MCF 10A (cell line): ENCODE results near the gene MOV10L1. TPM values are rescaled to one million over a fixed set of nuclear protein-coding genes. Genes with fewer than 3 reads are reported as not detected.

Experiments used
- BruUV-seq: library from RNA; stranded (reverse); fragments of 400-500 nt; replicated peaks from 2 replicates; lab custom pipeline; 2021; lab: Mats Ljungman, UMichigan
- CTCF ChIA-PET: fragments of 300-600 bp; sonication (Branson Sonifier 250); formaldehyde crosslinking; extraction: SDS; loops from one replicate; lab custom pipeline; 2021; ENCODE audit warnings: antibody characterized with exemption, inconsistent platforms; lab: Yijun Ruan, JAX
- POLR2A ChIA-PET: fragments of 300-600, 350-650 bp; sonication (Branson Sonifier 250); formaldehyde crosslinking; extraction: SDS; loops from one replicate; lab custom pipeline; 2020; ENCODE audit warnings: antibody characterized with exemption, inconsistent platforms; lab: Yijun Ruan, JAX
- DNase-seq: peaks from one replicate; pipeline ENCODE4 v3.0.0-alpha.2; 2018; ENCODE audit not compliant: unreplicated experiment
- H3K27ac Mint-ChIP-seq: one replicate; pipeline ENCODE4 v1.8.0; 2022; ENCODE audit warnings: mild to moderate bottlenecking, low read depth, mixed read lengths; ENCODE audit not compliant: unreplicated experiment
- H3K27me3 Mint-ChIP-seq: one replicate; pipeline ENCODE4 v1.8.0; 2022; ENCODE audit warnings: mixed read lengths; ENCODE audit not compliant: insufficient read depth, unreplicated experiment
- H3K36me3 Mint-ChIP-seq: one replicate; pipeline ENCODE4 v1.8.0; 2022; ENCODE audit warnings: mild to moderate bottlenecking, moderate library complexity, mixed read lengths; ENCODE audit not compliant: insufficient read depth, unreplicated experiment
- H3K4me1 Mint-ChIP-seq: one replicate; pipeline ENCODE4 v1.8.0; 2022; ENCODE audit warnings: mixed read lengths; ENCODE audit not compliant: insufficient read depth, unreplicated experiment
- H3K4me3 Mint-ChIP-seq: one replicate; pipeline ENCODE4 v1.8.0; 2022; ENCODE audit warnings: mild to moderate bottlenecking, moderate library complexity, mixed read lengths; ENCODE audit not compliant: unreplicated experiment
- H3K9me3 Mint-ChIP-seq: one replicate; pipeline ENCODE4 v1.8.0; 2022; ENCODE audit warnings: mixed read lengths; ENCODE audit not compliant: unreplicated experiment
- intact Hi-C: fragments of 100-400 bp; cut with micrococcal nuclease; formaldehyde crosslinking; loops from 2 replicates; pipeline ENCODE4 v1.14.1; 2022
- total RNA-seq: library from RNA; stranded (reverse); gene quantifications from 2 replicates; pipeline ENCODE4 v1.2.3, GENCODE V29; 2022
- TF ChIP-seq, protein P1 (sequence below): fragments of 200-600 bp; IDR thresholded peaks from one replicate; pipeline ENCODE4 v1.8.0; 2022; ENCODE audit warnings: antibody characterized with exemption, mild to moderate bottlenecking; ENCODE audit not compliant: unreplicated experiment

MOV10L1 gene
- total RNA-seq, 1 experiment from 2014 or later: not detected

DNA sequence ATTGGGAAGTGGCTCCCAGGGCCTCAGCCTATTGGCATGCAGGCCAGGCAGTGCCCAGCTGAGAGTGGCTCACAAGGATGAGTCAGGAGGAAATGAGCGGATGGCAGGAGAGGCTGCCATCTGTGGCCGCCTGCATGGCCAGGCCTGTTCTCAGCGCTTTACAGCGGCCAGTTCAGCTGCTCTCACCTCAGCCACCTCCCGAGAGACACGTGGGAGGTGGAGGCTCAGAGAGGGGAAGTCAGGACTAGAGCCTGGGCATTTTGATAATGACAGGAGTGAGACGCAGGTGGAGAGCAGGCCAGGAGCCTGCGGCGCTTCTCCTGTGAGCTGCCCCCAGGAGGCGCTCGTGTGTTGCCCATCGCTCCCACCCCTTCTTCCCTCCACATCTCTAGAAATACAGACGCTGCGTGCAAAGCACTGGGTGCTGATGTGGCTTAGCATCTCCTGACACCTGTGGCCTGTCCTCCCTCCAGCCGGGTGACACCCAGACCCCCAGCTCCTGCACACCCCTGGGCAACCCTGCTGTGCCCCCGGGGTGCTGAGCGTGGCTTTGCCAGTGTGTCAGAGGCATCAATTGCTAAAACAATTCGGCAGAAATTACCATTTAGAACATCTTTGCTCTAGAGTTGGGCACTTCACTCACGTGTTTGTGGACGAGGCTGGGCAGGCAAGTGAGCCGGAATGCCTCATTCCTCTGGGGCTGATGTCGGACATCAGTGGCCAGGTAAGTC lies 59.4 kb downstream of the MOV10L1 start:
- Mint-ChIP-seq H3K27ac (no peak overlapping the region), H3K4me3 (peak overlapping the region; percentile 41), H3K27me3 (no peaks in the 10 kb centered on the region), H3K9me3 (no peaks in the 10 kb centered on the region), H3K4me1 (peaks cover 7% of the 10 kb centered on the region), H3K36me3 (no peaks in the 10 kb centered on the region)
- intact Hi-C loops: loop anchor here (1.0 to 10.0 kb wide), 6 partner anchors 41 to 382 kb away; partner anchors contain the start of gene PPP6R2
- CTCF ChIA-PET: interaction anchor here (0.5 to 2.9 kb wide), 35 partner anchors 9 to 542 kb away, joined by 3 to 21 read pairs (median 4); no protein-coding TSS in a partner anchor
- peak; percentile 89 for DNase-seq
- TF ChIP-seq, protein P1, sequence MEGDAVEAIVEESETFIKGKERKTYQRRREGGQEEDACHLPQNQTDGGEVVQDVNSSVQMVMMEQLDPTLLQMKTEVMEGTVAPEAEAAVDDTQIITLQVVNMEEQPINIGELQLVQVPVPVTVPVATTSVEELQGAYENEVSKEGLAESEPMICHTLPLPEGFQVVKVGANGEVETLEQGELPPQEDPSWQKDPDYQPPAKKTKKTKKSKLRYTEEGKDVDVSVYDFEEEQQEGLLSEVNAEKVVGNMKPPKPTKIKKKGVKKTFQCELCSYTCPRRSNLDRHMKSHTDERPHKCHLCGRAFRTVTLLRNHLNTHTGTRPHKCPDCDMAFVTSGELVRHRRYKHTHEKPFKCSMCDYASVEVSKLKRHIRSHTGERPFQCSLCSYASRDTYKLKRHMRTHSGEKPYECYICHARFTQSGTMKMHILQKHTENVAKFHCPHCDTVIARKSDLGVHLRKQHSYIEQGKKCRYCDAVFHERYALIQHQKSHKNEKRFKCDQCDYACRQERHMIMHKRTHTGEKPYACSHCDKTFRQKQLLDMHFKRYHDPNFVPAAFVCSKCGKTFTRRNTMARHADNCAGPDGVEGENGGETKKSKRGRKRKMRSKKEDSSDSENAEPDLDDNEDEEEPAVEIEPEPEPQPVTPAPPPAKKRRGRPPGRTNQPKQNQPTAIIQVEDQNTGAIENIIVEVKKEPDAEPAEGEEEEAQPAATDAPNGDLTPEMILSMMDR: peak; percentile 94
- POLR2A ChIA-PET: interaction anchor here (0.9 to 2.0 kb wide), 6 partner anchors 9 to 189 kb away, joined by 3 to 8 read pairs (median 4); partner anchors contain the start of gene PIM3
- no TSS peak for BruUV-seq

DNA sequence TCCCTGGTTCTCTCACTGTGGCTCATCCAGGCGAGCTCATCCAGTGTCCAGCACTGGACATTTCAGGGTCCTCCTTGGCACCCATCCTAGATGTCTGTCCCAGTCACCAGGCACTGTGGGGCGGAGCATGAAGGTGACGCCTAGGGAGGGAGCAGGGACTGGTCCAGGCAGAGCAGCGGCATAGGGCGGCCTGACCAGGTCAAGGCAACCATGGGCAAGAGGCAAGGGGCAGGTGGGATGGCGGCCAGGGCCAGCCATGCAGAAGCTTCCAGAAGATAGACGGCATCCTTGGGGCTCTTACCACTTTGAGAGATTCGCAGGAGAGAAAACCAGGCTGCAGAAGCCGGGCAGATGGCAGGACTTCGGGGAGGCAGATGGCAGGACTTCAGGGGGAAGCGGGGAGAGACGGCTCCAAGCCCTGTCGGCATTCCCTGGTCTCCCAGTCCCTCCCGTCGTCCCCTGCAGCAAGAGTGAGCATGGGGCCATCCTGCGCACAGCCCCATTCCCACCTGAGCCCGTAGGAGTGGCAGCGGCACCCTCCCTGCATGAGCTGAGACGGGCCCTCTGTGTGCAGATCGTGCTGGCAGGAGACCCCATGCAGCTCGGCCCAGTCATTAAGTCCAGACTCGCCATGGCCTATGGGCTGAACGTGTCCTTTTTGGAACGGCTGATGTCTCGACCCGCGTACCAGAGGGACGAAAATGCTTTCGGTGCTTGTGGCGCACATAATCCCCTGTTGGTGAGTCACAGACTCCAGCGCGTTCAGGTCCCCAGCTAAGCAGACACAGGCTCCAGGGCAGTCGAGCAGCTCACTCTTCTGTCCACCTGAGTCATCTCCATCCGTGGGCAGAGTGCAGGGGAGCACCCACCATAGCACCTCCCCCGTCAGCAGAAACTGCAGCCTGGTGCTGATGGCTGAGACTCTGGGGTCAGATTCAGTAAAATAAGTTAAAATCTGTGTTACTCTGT lies 60.6 kb downstream of the MOV10L1 start:
- no peak for DNase-seq
- Mint-ChIP-seq H3K27ac (no peak overlapping the region), H3K4me3 (no peak overlapping the region), H3K4me1 (peaks cover 7% of the 10 kb centered on the region), H3K27me3 (no peaks in the 10 kb centered on the region), H3K36me3 (no peaks in the 10 kb centered on the region), H3K9me3 (no peaks in the 10 kb centered on the region)
- intact Hi-C loops: no loop called here
- CTCF ChIA-PET: interaction anchor here (0.5 to 2.9 kb wide), 15 partner anchors 7 to 197 kb away, joined by 3 to 21 read pairs (median 4); no protein-coding TSS in a partner anchor
- POLR2A ChIA-PET: interaction anchor here (0.9 to 2.0 kb wide), 2 partner anchors 51 to 190 kb away, joined by 3 to 8 read pairs; partner anchors contain the start of gene PIM3
- no TSS peak for BruUV-seq
- TF ChIP-seq, protein P1: no peak

DNA sequence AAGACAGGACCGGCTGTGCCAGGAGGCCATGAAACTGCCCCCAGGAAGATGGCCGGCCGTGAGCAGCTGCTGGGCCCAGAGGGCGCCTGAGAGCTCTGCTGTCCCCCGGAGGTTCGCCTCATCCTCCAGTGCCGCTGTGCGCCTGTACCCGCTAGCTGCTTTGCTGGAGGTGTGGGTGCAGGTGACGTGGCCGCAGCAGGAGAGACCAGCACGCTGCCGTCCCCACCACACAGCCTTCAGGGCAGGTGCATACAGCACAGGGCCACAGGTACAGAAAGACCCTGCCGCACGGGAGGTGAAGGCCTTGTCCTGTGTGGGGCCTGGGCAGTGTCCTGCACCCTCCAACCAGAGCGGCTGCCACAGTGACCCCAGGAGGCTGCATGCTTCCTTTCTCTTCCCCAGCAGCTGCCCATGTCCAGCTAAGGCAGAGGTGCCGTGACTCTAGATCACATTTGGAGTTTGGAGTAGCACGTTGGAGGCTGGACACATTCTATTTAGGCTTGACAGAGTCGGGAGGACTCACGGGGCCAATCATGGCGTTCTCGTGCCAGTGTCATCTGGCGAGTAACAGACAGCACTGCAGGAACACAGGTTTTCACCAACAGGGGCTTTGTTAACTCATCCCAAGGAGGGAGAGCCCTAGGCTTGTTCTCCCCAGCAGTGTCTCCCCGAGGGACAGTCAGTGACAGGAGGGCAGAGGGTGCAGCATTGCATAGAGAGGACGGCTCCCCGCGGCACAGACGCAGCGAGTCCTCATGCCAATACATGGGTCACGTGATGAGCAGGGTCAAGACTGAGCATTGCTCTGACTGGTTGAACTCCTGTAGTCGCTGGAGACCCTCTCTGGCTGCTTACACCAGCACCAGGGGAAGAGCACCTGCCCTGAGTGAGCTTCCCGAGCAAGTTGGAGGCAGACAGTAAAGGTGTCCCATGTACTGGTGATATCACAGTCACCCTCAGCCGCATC lies 62.0 kb downstream of the MOV10L1 start:
- BruUV-seq: no TSS peak
- no peaks in the 10 kb centered on the region for H3K27me3 Mint-ChIP-seq
- CTCF ChIA-PET: interaction anchor here (0.6 to 2.0 kb wide), 4 partner anchors 9 to 353 kb away, joined by 3 to 8 read pairs (median 6); no protein-coding TSS in a partner anchor
- H3K4me1 Mint-ChIP-seq: peaks cover 3% of the 10 kb centered on the region
- intact Hi-C loops: no loop called here
- no peaks in the 10 kb centered on the region for H3K9me3 Mint-ChIP-seq
- H3K36me3 Mint-ChIP-seq: no peaks in the 10 kb centered on the region
- DNase-seq: no peak
- no peak overlapping the region for H3K27ac Mint-ChIP-seq
- TF ChIP-seq, protein P1: no peak
- H3K4me3 Mint-ChIP-seq: no peak overlapping the region
- POLR2A ChIA-PET: interaction anchor here (1.3 kb wide), 1 partner anchor 50 kb away, joined by 3 read pairs; no protein-coding TSS in a partner anchor
